SU-DHL-6 (cell line): Measurements from ENCODE around the gene CHRFAM7A.
"Not testable (repeated sequence)": the region's sequence is repeated elsewhere in the genome, so short reads cannot be mapped to it uniquely, and the experiment has no call there.

ENCODE experiments used
- CTCF ChIP-seq: fragments of 200-600 bp; sonication (generic); IDR thresholded peaks from one replicate; pipeline ENCODE4 v1.5.1; 2017; ENCODE audit warnings: antibody characterized with exemption, mild to moderate bottlenecking, low read length, moderate library complexity; ENCODE audit not compliant: insufficient read depth, poor library complexity, severe bottlenecking
- EZH2phosphoT487 ChIP-seq: fragments of 200-600 bp; sonication (generic), shearing (Covaris generic); conservative IDR thresholded peaks from 2 replicates; pipeline ENCODE4 v1.6.1; 2018; ENCODE audit warnings: mild to moderate bottlenecking, antibody characterized with exemption, low read length, moderate library complexity, mixed read lengths

- TF ChIP-seq CTCF, EZH2phosphoT487: not testable (repeated sequence)
These were observed 82.8 kb downstream of the CHRFAM7A start for GRCh38 chr15:30310575-30310974.
